HL-60 (cell line): ENCODE measurements around the gene SYK.

Source experiments
- DNase-seq, 2 experiments: peaks; one replicate each; pipeline ENCODE4 v3.0.0-alpha.2; 2010 to 2020; ENCODE audit warnings: low read depth in 1 of 2, low spot score in 1 of 2
- H3K27ac ChIP-seq: fragments of 250-450 bp; sonication (Bioruptor Pico); replicated peaks from 2 replicates; pipeline ENCODE4 v1.5.1; 2020; ENCODE audit warnings: mild to moderate bottlenecking, moderate library complexity
- H3K27me3 ChIP-seq: fragments of 250-450 bp; sonication (Bioruptor Pico); 2 replicates; pipeline ENCODE4 v1.5.1; 2021; ENCODE audit warnings: mild to moderate bottlenecking, moderate library complexity; ENCODE audit not compliant: insufficient read depth, poor library complexity, severe bottlenecking
- H3K4me3 ChIP-seq: replicated peaks from 2 replicates; pipeline ENCODE4 v1.5.1; 2011; ENCODE audit warnings: mild to moderate bottlenecking, control low read depth, low read length; ENCODE audit not compliant: insufficient read depth
- CTCF ChIP-seq: IDR thresholded peaks from one replicate; pipeline ENCODE4 v1.5.1; 2011; ENCODE audit warnings: low read length, control low read depth, inconsistent platforms; ENCODE audit not compliant: insufficient read depth
- GABPA ChIP-seq: IDR thresholded peaks from 2 replicates; pipeline ENCODE4 v1.6.1; 2012; ENCODE audit warnings: low read depth
- POLR2AphosphoS5 ChIP-seq: IDR thresholded peaks from 2 replicates; pipeline ENCODE4 v1.6.1; 2012; ENCODE audit warnings: low read depth
- REST ChIP-seq: IDR thresholded peaks from 2 replicates; pipeline ENCODE4 v1.6.1; 2012; ENCODE audit warnings: low read depth; ENCODE audit not compliant: insufficient replicate concordance
- SPI1 ChIP-seq: IDR thresholded peaks from 2 replicates; pipeline ENCODE4 v1.6.1; 2012; ENCODE audit warnings: low read depth, mild to moderate bottlenecking, borderline replicate concordance

The SYK gene

GRCh38 chr9:90853945-90854344 lies 52.3 kb downstream of the SYK start:
- Histone ChIP-seq H3K4me3 (no peak overlapping the region), H3K27me3 (no peaks in the 10 kb centered on the region), H3K27ac (no peak overlapping the region)
- TF ChIP-seq REST: no peak
- no peak for TF ChIP-seq GABPA
- no peak for TF ChIP-seq POLR2AphosphoS5
- TF ChIP-seq SPI1: no peak
- no peak for TF ChIP-seq CTCF
- no peak for DNase-seq

GRCh38 chr9:90854637-90855175 lies 53.1 kb downstream of the SYK start:
- Histone ChIP-seq H3K27me3 (no peaks in the 10 kb centered on the region), H3K27ac (no peak overlapping the region), H3K4me3 (no peak overlapping the region)
- no peak for TF ChIP-seq REST
- TF ChIP-seq GABPA: no peak
- no peak for TF ChIP-seq SPI1
- no peak for TF ChIP-seq POLR2AphosphoS5
- TF ChIP-seq CTCF: no peak
- no peak for DNase-seq

GRCh38 chr9:90855208-90855902 lies 53.7 kb downstream of the SYK start:
- H3K27me3 ChIP-seq: no peaks in the 10 kb centered on the region
- DNase-seq: no peak
- no peak for TF ChIP-seq SPI1
- no peak for TF ChIP-seq CTCF
- TF ChIP-seq GABPA: no peak
- no peak for TF ChIP-seq POLR2AphosphoS5
- TF ChIP-seq REST: no peak
- H3K4me3 ChIP-seq: no peak overlapping the region
- H3K27ac ChIP-seq: no peak overlapping the region
